ENCODE data around the gene FAM219A.

Gene FAM219A

DNA sequence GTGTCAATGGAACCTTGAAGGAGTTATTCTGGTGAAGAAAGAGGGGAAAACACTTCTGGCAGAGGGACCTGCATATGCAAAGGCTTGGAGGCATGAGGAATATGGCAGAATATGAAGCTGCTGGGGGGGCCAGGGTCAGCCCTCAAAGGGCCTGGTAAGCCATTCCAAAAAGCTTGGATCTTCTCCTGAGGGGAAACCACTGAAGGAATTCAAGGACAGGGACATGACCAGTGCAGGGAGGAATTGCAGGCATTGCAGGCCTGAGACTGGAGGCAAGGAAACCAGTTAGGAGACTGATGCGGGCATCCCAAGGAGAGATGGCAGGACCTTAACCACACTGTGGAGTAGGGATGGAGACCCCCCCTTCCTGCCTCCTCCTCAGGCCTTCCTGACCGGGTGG is 43.0 kb upstream of the FAM219A start (continued):
- TF ChIP-seq, protein P1, sequence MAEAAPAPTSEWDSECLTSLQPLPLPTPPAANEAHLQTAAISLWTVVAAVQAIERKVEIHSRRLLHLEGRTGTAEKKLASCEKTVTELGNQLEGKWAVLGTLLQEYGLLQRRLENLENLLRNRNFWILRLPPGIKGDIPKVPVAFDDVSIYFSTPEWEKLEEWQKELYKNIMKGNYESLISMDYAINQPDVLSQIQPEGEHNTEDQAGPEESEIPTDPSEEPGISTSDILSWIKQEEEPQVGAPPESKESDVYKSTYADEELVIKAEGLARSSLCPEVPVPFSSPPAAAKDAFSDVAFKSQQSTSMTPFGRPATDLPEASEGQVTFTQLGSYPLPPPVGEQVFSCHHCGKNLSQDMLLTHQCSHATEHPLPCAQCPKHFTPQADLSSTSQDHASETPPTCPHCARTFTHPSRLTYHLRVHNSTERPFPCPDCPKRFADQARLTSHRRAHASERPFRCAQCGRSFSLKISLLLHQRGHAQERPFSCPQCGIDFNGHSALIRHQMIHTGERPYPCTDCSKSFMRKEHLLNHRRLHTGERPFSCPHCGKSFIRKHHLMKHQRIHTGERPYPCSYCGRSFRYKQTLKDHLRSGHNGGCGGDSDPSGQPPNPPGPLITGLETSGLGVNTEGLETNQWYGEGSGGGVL (tag by site-specific recombination; IDR thresholded peaks at IDR 0.05) = no peak
- TF ChIP-seq, protein P2, sequence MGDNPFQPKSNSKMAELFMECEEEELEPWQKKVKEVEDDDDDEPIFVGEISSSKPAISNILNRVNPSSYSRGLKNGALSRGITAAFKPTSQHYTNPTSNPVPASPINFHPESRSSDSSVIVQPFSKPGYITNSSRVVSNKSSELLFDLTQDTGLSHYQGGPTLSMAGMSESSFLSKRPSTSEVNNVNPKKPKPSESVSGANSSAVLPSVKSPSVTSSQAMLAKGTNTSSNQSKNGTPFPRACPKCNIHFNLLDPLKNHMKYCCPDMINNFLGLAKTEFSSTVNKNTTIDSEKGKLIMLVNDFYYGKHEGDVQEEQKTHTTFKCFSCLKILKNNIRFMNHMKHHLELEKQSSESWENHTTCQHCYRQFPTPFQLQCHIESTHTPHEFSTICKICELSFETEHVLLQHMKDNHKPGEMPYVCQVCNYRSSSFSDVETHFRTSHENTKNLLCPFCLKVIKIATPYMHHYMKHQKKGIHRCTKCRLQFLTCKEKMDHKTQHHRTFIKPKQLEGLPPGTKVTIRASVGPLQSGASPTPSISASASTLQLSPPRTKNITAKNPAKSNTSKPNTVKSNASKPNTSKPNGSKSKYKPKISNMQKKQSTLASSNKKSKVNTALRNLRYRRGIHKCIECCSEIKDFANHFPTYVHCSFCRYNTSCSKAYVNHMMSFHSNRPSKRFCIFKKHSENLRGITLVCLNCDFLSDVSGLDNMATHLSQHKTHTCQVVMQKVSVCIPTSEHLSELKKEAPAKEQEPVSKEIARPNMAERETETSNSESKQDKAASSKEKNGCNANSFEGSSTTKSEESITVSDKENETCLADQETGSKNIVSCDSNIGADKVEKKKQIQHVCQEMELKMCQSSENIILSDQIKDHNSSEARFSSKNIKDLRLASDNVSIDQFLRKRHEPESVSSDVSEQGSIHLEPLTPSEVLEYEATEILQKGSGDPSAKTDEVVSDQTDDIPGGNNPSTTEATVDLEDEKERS (tag by site-specific recombination; IDR thresholded peaks at IDR 0.05) = no peak

DNA sequence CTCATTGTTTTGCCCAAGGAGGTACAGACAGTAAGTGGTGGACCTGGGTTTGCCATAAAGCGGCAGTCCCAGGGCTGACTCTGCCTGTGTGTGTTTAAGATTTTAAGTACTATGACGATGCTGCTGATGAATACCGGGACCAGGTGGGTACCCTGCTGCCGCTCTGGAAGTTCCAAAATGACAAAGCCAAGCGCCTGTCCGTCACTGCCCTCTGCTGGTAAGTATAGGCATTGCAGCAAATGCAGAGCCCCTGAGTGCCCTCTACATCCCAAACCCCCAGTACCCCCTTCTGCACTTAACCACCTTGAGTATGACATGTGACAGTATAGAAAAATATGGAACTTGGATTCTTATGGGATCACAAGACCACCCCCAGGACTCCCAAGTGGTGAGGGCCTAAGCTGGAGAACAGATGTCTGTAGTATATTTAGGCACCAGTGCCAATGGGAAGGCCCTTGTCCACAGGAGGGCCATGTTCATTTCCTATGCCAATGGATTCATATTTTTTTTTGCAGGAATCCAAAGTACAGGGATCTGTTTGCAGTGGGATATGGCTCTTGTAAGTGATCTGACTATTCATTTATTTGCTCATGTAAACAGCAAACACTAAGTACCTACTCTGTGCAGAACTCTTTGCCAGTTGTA is 42.4 kb upstream of the FAM219A start:
- CTCF ChIA-PET = interaction anchor here (0.5 to 11.0 kb wide), 57 partner anchors 9 to 427 kb away, joined by 3 to 132 read pairs (median 5); a partner anchor contains a TSS
- TF ChIP-seq ZNF112 (tag by site-specific recombination; IDR thresholded peaks at IDR 0.05) (no peak), REPIN1 (tag by site-specific recombination; IDR thresholded peaks at IDR 0.05; ENCODE audit: low read depth) (no peak), ZNF600 (tag by site-specific recombination; IDR thresholded peaks at IDR 0.05) (peak; percentile 37; the same call in 1 of the 2 replicates), ZNF391 (tag by site-specific recombination; IDR thresholded peaks at IDR 0.05; ENCODE audit: borderline replicate concordance, low read depth) (0 out of 2 replicates have a peak, but pooled peaks have one; percentile 29), IKZF3 (tag by site-specific recombination; IDR thresholded peaks at IDR 0.05) (no peak), ZNF654 (tag by site-specific recombination; IDR thresholded peaks at IDR 0.05; ENCODE audit: low read depth) (peak; percentile 70), ZNF664 (tag by site-specific recombination; IDR thresholded peaks at IDR 0.05) (no peak)
- TF ChIP-seq, protein P3, sequence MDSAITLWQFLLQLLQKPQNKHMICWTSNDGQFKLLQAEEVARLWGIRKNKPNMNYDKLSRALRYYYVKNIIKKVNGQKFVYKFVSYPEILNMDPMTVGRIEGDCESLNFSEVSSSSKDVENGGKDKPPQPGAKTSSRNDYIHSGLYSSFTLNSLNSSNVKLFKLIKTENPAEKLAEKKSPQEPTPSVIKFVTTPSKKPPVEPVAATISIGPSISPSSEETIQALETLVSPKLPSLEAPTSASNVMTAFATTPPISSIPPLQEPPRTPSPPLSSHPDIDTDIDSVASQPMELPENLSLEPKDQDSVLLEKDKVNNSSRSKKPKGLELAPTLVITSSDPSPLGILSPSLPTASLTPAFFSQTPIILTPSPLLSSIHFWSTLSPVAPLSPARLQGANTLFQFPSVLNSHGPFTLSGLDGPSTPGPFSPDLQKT (IDR thresholded peaks at IDR 0.05; ENCODE audit: borderline replicate concordance, low read depth, low read length) = no peak
- TF ChIP-seq, protein P4, sequence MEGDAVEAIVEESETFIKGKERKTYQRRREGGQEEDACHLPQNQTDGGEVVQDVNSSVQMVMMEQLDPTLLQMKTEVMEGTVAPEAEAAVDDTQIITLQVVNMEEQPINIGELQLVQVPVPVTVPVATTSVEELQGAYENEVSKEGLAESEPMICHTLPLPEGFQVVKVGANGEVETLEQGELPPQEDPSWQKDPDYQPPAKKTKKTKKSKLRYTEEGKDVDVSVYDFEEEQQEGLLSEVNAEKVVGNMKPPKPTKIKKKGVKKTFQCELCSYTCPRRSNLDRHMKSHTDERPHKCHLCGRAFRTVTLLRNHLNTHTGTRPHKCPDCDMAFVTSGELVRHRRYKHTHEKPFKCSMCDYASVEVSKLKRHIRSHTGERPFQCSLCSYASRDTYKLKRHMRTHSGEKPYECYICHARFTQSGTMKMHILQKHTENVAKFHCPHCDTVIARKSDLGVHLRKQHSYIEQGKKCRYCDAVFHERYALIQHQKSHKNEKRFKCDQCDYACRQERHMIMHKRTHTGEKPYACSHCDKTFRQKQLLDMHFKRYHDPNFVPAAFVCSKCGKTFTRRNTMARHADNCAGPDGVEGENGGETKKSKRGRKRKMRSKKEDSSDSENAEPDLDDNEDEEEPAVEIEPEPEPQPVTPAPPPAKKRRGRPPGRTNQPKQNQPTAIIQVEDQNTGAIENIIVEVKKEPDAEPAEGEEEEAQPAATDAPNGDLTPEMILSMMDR (tag by site-specific recombination; IDR thresholded peaks at IDR 0.05) = peak; percentile 58
- Histone ChIP-seq H3K4me1 (ENCODE audit: control insufficient read depth, insufficient read depth, low read length) (no peaks in the 10 kb centered on the region), H3K27ac (ENCODE audit: extremely low read depth, low read depth, low read length) (no peak overlapping the region), H3K4me3 (ENCODE audit: low read depth, low read length) (no peak overlapping the region), H3K9me3 (ENCODE audit: control insufficient read depth, insufficient read depth, low read depth, low read length) (no peaks in the 10 kb centered on the region), H3K36me3 (ENCODE audit: control insufficient read depth in 2 of 2, insufficient read depth in 1 of 2, low read length in 2 of 2) (no peaks in the 10 kb centered on the region)
- POLR2A ChIA-PET = no interaction called here

DNA sequence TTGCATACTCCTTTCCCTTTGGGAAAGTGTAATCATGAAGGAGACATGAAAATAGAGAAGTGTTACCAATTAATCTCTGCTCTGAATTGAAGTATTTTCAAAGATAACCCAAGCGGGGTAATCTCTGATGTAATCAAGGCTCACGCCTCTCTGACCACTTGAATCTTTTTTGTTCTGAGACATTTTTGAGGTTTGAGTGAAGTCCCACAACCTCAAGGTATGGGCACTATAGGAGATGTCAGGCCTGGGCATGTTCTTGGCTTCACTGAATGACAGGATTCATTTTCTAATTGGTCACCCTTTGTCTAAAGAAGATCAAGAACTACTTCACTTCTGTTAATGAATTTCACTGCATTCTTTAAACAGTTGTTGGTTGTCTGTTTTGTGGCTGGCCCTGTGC is 40.7 kb upstream of the FAM219A start:
- POLR2A ChIA-PET = no interaction called here

More for the DNA sequence above, 40.7 kb upstream of the FAM219A start:
- no peak for TF ChIP-seq ZNF2 (tag by site-specific recombination; IDR thresholded peaks at IDR 0.05)
- TF ChIP-seq ZNF843 (tag by site-specific recombination; IDR thresholded peaks at IDR 0.05) = no peak
- TF ChIP-seq ZNF146 (tag by site-specific recombination; IDR thresholded peaks at IDR 0.05) = no peak
- TF ChIP-seq SP3 (tag by site-specific recombination; IDR thresholded peaks at IDR 0.05) = no peak
- TF ChIP-seq ZNF558 (tag by site-specific recombination; IDR thresholded peaks at IDR 0.05) = no peak
- no peak for TF ChIP-seq ZNF510 (tag by site-specific recombination; IDR thresholded peaks at IDR 0.05; ENCODE audit: insufficient replicate concordance)
- no peak for TF ChIP-seq FEZF1 (tag by site-specific recombination; IDR thresholded peaks at IDR 0.05)
- TF ChIP-seq MYNN (tag by site-specific recombination; IDR thresholded peaks at IDR 0.05; ENCODE audit: borderline replicate concordance) = no peak
- H3K27ac ChIP-seq (ENCODE audit: extremely low read depth, low read depth, low read length) = no peak overlapping the region
- H3K9me3 ChIP-seq (ENCODE audit: control insufficient read depth, insufficient read depth, low read depth, low read length) = no peaks in the 10 kb centered on the region
- H3K36me3 ChIP-seq (ENCODE audit: control insufficient read depth in 2 of 2, insufficient read depth in 1 of 2, low read length in 2 of 2) = no peaks in the 10 kb centered on the region
- H3K4me1 ChIP-seq (ENCODE audit: control insufficient read depth, insufficient read depth, low read length) = no peaks in the 10 kb centered on the region
- H3K4me3 ChIP-seq (ENCODE audit: low read depth, low read length) = no peak overlapping the region
- CTCF ChIA-PET = interaction anchor here (1.3 to 11.0 kb wide), 3 partner anchors 20 to 95 kb away, joined by 7 to 132 read pairs (median 23); no protein-coding TSS in a partner anchor

All from HEK293 (cell line).